GM08714 (cell line): ENCODE results near the gene TNFAIP8L2.
A peak's percentile ranks its signal among the peaks of the same experiment; 100 is the strongest.

Experiments used
- H3K4me3 ChIP-seq: fragments of 200-500 bp; sonication (Bioruptor generic); 2 replicates; pipeline ENCODE4 v1.5.1; 2014; ENCODE audit warnings: mild to moderate bottlenecking, low read length, inconsistent platforms
- ZNF274 ChIP-seq: IDR thresholded peaks from 2 replicates; pipeline ENCODE4 v1.6.1; 2012; ENCODE audit warnings: mild to moderate bottlenecking, low read depth, low read length

Gene TNFAIP8L2

GRCh38 chr1:151159373-151159772 is 2.9 kb downstream of the TNFAIP8L2 start:
- no peak for TF ChIP-seq ZNF274
- no peak overlapping the region for H3K4me3 ChIP-seq

GRCh38 chr1:151164732-151165280 is 8.4 kb downstream of the TNFAIP8L2 start:
- TF ChIP-seq ZNF274, result no peak
- H3K4me3 ChIP-seq, result peak overlapping the region; percentile 75

GRCh38 chr1:151165281-151165737 is 8.9 kb downstream of the TNFAIP8L2 start:
- TF ChIP-seq ZNF274, result no peak
- H3K4me3 ChIP-seq, result peak overlapping the region; percentile 75

GRCh38 chr1:151165738-151166504 is 9.5 kb downstream of the TNFAIP8L2 start, which contains the start of the genes LYSMD1 and SCNM1:
LYSMD1 (minus strand) TSS chr1:151165902; CDS start chr1:151165258, 644 bp downstream.
SCNM1 (plus strand) TSS chr1:151166144; CDS start chr1:151166153, 9 bp downstream.
- no peak for TF ChIP-seq ZNF274
- peak within 1 kb of the TSS; percentile 87 for H3K4me3 ChIP-seq

DNA sequence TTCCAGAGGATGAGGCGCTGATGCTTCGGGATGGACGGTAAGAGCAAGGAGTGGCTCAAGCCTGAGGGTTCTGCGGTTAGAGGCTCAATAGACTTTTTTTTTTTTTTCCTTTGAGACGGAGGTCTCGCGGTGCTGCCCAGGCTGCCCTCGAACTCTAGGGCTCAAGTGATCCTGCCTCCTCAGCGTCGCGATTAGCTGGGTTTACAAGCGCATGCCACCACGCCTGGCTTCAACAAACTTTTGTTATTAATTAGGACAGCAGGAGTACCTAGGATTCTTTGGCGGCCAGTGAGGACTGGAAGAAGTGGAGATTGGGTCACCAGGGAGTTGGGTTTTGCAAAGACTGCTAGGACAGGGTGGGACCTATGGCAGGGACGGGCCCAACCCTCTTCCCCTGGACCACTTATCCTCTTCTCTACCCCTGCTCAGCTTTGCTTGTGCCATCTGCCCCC is 10.1 kb downstream of the TNFAIP8L2 start:
- peak overlapping the region; percentile 87 for H3K4me3 ChIP-seq
- no peak for TF ChIP-seq ZNF274

DNA sequence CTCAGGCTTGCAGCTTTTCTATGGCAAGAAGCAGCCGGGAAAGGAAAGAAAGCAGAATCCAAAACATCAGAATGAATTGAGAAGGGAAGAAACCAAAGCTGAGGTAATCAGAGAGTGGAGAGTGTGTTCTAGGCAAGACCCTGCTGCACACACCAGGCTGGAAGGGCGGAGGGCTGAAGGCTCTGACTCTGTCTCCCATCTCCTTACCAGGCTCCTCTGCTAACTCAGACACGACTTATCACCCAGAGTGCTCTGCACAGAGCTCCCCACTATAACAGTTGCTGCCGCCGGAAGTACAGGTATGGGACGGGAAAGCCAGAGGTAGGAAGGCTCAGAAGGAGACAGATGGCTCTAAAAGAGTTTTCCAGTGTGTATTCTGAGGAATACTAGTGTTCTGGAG is 10.7 kb downstream of the TNFAIP8L2 start:
- TF ChIP-seq ZNF274, result no peak
- H3K4me3 ChIP-seq, result peak overlapping the region; percentile 87; the same call in 1 of the 2 replicates

DNA sequence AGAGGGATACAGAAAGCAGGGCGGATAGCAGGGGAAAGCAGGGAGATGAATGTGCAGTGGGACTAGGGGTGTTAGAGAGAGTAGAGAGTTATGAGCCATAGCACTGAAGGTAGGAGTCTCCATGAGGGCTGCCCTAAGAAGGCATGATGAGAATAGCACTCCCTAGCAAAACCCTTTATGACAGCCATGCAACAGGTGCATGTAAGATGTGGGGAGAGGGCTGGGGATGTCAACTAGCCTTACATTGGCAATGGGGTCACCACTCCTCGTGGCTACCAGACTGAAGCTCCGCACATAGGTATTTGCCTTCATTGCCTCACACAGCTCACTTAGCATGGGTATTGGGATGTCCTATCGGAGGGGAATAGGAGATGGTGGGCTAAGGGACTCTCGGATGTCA is 14.7 kb downstream of the TNFAIP8L2 start:
- H3K4me3 ChIP-seq, result no peak overlapping the region
- no peak for TF ChIP-seq ZNF274

DNA sequence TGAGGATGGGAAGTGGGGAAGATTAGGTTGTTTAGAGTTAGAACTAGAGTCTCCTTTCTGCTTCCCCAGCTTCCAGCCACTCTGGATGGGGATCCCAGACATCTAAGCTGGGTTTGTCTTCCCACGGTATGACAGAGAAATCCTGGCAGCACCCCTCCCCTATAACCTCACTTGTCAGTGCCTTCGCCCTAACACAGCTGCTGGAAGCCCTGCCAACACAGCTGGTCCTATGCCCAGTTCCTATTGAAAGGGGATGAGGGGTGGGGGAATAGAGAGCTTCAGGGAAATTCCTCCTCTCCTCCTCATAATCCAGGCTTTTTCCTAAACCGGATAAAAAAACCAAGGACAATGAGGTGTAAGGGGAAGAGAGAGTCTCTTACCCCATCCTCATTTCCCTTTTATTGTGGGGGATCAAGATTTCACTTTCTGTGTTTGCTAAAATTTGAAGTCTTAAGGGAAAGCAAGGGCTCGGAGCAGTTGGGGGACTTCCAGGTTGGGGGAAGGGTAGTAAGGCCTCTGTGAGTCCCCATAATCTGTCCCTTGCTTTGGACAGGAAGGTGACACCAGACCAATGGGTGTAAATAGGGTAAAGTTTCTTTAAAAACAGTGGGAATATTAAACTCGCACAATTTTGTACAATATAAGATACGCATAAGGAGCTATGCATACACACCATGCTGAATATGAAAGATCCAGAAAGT is 18.7 kb downstream of the TNFAIP8L2 start:
- no peak overlapping the region for H3K4me3 ChIP-seq

DNA sequence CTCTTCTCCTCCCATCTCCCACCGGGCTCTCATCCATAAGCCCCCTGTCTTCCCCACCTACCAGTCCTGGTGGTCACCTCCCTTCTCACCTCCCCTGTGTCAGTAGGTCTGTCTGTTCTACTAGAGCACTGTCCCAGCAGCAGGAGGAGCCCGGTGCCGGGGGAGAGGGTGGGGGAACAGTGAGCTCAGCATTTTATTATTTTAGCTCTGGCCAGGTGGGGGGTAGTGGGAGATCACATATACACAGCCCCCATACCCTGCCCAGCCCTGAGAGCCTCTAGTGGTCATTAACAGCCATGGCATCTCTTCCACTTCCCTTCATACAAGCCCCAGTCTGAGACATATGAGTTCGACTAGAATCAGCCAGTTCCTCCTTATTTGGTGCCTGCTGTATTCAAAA is 19.4 kb downstream of the TNFAIP8L2 start, which contains the start of gene TMOD4:
TSS of gene TMOD4 (minus strand) at position 119 of the 400 bp plus-strand sequence. CDS start 1,106 bp downstream, outside the sequence.
- TF ChIP-seq ZNF274, result no peak
- H3K4me3 ChIP-seq, result no peak within 1 kb of the TSS

More for the DNA sequence above, 18.7 kb downstream of the TNFAIP8L2 start:
- no peak for TF ChIP-seq ZNF274

DNA sequence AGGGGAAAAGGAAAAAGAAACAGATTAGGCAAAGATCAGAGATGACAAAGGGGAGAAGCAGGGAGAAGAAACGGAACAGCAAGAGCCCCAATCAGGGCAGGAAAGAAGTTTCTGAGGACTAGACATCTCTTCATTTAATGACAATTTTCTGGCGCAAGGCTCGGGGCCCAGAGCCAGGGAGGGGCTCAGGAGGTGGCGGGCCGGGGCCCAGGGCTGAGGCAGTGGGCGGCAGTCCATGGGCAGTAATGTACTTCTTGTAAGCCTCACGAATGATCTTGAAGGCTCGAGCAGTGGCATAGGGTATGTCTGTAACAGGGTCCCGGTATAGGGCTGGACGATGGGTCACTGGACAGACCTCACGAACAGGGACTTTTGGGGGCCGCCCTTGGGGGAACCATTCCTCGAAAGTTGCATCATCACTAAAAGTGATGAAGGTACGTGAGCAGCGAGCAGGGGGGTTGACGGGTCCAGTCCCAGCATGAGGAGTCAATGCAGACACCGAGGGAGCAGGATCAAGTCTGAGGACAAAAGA is 20.1 kb downstream of the TNFAIP8L2 start:
- TF ChIP-seq ZNF274, result no peak
- no peak overlapping the region for H3K4me3 ChIP-seq

DNA sequence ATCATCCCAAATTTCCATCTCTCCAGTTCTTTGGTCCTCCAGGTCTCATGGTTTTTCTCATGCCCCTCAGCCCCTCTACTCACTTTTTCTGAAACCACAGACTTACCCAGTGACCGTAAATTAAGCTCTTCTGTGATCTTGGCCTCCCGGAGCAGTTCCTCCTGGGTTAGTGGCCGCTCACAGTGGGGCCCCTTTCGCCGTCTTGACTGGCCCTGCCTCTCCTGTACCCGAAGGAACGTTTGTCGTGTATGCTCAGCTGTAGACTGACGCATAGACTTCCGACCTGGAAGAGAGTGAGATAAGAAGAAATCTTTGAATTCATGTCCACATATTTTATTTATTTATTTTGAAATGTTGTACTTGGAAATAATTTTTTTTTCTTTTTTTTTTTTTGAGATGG is 27.8 kb downstream of the TNFAIP8L2 start:
- TF ChIP-seq ZNF274, result no peak

DNA sequence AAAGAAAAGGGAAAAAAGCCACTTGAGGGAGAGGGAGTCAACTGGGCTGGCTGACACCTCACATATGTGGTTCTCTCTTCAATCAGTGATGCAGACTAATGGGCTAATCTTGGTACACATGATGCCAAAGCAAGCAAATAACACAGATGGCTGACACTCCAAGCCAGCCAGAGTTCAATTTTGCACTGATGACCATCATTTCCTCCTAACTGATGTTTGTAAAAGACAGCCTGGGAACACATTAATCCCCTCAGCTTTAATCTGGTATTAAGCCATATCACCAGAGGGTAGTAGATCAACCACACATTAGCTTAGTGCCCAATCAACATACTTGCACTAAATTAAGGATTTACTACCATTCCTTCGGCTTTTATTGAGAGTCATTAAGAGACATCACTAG is 30.8 kb downstream of the TNFAIP8L2 start:
- no peak overlapping the region for H3K4me3 ChIP-seq
- no peak for TF ChIP-seq ZNF274

More for the DNA sequence above, 27.8 kb downstream of the TNFAIP8L2 start:
- no peak overlapping the region for H3K4me3 ChIP-seq

DNA sequence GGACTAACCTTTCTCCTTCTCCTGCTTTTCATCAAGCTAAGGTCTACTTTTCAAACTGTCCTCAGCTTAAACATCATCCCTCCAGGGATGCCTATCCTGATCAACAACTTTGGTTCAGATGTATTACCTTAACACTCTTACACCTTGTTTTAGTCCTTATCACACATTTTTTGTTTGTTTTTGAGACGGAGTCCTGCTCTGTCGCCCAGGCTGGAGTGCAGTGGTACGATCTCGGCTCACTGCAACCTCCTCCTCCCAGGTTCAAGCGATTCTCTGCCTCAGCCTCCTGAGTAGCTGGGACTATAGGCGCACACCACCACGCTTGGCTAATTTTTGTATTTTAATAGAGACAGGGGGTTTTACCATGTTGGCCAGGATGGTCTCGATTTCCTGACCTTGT is 32.2 kb downstream of the TNFAIP8L2 start:
- H3K4me3 ChIP-seq, result peak overlapping the region; percentile 97
